ENCODE measurements around the gene MFAP4.

MFAP4 gene

DNA sequence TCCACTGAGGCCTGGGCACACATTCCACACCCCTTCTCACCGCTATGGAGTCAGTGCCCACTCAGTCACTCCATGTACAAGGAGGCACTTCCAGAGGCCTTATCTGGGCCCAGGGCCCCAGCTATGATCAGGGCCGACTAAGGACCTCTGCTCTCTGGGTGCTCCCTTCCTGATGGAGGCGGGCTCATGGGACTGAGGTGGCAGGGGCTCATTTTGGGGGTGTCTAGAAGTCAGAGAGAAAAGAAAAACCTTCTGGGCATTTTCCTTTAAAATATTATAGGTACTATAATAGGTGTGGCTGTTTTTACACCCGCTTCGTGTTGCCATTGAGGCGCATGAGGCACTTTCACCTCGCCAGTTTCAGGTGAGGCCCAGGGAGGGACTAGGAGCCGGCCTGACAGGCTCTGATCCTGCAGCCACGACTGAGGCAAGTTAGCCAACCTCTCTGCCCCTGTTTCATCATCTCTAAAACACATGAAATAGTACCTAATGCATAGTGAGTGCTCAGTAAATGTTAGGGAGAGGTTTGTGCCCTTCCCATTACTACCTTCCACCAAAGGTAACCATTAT lies 38.8 kb downstream of the MFAP4 start:
- no peak for DNase-seq (ENCODE audit: low read depth in 3 of 3)

DNA sequence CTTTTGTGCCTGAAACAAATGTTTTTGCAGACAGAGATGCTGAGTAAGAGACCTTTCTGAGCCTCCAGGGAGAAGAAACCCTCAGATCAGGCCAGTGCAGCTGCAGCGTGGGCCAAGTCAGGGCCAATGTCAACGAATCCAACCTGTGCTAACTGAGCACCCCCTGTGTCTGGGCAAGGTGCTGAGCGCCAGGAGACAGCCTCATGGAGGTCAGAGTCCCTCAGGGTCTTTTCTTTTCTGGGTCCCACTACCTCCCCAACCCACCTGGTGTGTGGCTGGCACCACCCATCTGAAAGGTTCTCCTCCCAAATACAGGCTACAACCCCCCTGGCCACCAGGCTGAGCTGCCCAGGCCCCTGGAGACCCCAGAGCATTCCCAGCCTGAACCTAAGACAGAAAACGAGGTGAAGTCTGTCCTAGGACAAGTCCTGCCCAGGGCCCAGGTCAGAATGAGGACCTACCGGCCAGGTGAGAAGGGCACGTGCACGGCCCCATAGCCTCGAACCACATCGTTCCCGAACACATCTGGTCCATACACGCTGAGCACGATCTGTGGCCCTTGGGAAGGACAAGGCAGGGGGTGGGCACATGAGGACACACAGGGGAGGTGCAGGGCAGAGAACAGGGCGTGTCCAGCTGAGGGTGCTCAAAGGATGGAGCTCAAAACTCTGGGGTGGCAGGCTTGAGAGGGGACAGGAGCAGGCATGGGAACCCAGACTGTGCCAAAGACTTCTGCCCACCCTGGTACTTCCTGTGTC lies 39.5 kb downstream of the MFAP4 start:
- no peak for DNase-seq (ENCODE audit: low read depth in 3 of 3)

- DNase-seq (ENCODE audit: low read depth in 3 of 3), result no peak
Observed at GRCh38 chr17:19346351-19347255, 40.4 kb downstream of the MFAP4 start.

GRCh38 chr17:19345486-19346350 lies 41.3 kb downstream of the MFAP4 start:
- DNase-seq (ENCODE audit: low read depth in 3 of 3), result no peak

- no peak for DNase-seq (ENCODE audit: low read depth in 3 of 3)
Observed at GRCh38 chr17:19345067-19345460, 41.9 kb downstream of the MFAP4 start.

DNA sequence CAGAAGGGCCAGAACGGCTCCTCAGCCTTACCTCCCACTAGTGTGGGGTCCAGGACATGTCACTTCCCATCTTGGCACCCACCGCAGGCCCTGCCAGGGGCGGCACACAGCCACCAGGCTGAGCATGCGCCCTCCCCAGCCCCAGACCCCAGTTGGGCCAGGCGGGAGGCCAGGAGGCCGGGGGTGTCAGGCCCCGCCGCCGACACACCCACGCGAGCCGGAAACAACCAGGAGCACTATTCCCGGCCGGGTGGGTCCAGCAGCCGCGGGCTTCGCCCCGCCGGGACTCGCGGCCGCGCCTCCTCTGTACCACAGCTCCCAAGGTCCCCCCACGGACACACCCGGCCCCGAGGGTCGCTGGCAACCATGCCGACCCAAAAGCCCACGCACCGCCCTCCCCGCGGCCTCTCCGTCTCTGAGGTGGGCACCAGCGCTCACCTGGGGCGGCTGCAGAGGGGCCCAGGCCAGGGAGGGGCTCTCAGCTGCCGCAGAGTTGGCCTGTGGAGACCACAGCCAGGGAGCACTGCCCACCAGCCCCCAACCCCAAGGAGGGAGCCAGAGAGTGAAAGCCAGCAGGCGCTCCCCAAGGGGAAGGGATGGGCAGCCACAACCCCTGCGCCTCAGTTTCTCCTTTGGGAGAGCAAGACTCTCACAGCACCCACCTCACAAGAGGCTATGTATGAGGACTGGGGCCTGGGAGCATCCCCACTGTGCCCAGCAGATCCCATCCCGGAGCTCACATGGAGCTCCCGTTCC lies 42.5 kb downstream of the MFAP4 start:
- no peak for DNase-seq (ENCODE audit: low read depth in 3 of 3)

DNA sequence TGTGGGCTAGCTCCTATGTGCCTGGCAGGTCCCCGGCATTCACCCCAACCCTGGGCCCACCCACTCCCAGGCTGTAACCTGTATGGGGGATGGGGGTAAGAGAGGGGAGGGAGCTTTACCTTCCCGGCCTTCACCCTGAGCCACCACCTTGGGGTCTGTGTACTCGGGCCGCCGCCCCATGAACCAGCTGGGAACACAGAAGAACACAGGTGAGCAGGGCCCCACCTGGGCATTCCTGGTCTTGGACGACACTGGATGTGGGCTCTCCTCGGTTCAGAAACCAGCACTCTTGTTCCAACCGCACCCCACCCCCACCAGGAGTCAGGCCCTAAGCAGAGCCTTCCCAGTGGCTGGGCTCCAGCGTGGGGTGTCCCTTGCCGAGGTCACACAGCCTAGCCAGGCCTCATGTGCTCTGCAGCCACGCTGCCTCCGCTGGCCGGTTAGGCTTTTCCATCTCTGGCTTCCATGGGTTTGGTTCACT lies 43.3 kb downstream of the MFAP4 start:
- DNase-seq (ENCODE audit: low read depth in 3 of 3), result no peak

DNA sequence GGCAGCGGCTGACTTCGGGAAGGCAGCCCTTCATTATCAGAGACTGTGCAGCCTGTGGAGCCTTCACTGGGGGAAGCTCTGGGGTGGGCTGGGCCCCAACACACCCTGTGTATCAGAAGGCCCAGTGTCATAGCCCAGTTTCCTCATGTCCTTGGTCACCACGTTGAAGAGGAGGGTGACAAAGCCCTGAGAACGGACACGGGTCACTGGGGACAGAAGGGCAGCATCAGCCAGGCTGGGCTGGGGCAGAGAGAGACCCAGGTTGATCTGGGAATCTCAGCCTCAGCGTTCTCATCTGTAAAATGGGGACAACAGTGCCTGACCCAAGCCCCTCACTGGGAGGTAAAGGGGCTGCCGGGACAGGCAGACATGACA lies 43.7 kb downstream of the MFAP4 start:
- no peak for DNase-seq (ENCODE audit: low read depth in 3 of 3)

GRCh38 chr17:19342611-19343255 lies 44.3 kb downstream of the MFAP4 start:
- DNase-seq (ENCODE audit: low read depth in 3 of 3), result no peak

- no peak for DNase-seq (ENCODE audit: low read depth in 3 of 3)
Observed at GRCh38 chr17:19341641-19342610, 45.1 kb downstream of the MFAP4 start.

GRCh38 chr17:19341211-19341631 lies 45.8 kb downstream of the MFAP4 start:
- DNase-seq (ENCODE audit: low read depth in 3 of 3), result no peak

GRCh38 chr17:19339341-19339815 lies 47.6 kb downstream of the MFAP4 start:
- DNase-seq (ENCODE audit: low read depth in 3 of 3), result no peak

- DNase-seq (ENCODE audit: low read depth in 3 of 3), result peak; percentile 16 to 43 (median 32)
Observed at GRCh38 chr17:19338031-19338990, 48.7 kb downstream of the MFAP4 start.

DNA sequence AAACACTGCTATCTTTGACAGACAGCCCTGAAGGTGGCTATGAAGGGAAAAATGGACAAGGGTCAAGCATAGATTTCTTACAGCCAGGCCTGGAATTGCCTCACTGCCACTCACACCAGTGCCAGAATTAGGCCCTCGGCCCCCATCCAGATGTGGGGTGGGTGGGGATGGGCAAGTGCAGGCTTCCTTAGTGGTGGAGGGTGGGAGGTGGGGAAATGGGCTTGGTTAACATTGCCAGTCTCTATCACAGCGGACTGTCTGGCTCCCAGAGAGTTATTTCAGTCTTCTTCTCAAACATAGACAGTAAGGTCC lies 49.3 kb downstream of the MFAP4 start:
- no peak for DNase-seq (ENCODE audit: low read depth in 3 of 3)

DNA sequence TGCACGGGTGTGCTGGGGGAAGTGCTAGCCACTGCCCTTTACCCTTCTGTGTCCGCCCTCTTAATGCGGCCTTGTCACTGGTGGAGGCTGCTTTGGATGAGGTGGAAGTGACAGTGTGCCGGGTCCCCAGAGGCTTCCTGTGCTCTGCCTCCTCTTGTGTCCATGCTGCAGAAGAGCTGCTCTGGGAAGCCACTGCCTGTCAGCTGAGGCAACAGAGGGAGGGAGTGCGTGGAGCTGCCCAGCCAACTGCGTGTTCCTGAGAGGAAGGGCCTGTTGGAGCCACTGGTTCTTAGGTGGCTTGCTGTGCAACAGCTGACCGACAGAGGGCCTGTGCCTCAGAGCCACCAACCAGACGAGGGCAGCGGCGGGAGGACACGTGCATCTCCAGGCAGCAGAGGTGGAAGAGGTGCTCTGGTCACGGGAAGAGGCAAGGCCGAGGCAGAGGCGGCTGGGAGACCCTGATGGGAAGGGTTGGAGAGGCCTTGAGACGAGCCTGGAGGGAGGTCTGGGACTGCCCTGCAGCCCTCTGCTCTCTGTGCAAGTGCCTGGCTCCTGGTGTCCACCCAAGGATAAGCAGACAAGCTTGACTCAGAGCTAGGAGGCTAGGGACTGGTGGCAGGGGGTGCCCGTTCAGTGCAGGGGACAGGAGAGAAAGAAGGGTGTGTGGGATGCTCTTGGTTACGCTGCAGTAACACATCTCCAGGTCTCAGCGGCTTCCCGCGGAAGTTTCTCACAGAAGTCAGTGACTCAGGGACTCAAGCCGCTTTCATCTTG lies 49.9 kb downstream of the MFAP4 start:
- DNase-seq (ENCODE audit: low read depth in 3 of 3), result no peak

DNA sequence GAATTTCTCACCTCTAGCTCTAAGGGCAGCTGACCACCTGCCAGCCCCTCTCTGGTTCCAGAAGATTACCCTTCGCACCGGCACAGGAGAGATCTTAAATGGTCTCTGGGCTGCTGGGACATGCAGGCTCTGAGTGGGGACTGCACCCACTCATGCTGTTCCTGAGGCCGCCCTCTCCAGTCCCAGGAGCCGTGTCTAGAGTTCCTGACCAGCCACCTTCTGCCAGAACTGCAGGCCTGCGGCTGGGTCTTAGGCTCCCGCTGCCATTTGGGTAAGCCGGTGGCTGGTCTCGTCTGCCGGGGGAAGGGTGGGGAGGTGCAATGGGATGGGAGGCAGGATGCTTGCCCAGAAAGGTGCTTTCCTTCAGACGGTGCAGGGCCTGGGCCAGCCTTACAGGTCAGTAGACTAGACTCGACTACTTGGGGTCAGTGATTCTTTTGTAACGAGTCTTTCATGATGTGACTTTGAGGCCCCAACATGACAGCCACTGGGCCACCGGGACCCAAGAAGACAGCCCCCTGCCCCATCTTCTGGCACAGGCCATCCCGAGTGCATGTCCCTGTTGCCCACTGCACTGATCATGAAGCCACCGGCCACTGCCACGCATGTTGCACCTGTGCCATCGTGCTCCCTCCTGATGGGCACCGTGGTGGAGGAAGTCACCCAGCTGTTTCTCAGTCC lies 50.9 kb downstream of the MFAP4 start:
- no peak for DNase-seq (ENCODE audit: low read depth in 3 of 3)

GRCh38 chr17:19334331-19334730 lies 52.7 kb downstream of the MFAP4 start:
- no peak for DNase-seq (ENCODE audit: low read depth in 3 of 3)
